HG03342 (cell line): ENCODE results near the gene USP13.
"Not testable (repeated sequence)": the region's sequence is repeated elsewhere in the genome, so short reads cannot be mapped to it uniquely, and the experiment has no call there.

Source experiments
- ATAC-seq: cut with Tn5 transposase; IDR thresholded peaks from one replicate; pipeline ENCODE4 v1.9.1; 2021; ENCODE audit warnings: mild to moderate bottlenecking, moderate library complexity; ENCODE audit not compliant: unreplicated experiment

USP13 gene

DNA sequence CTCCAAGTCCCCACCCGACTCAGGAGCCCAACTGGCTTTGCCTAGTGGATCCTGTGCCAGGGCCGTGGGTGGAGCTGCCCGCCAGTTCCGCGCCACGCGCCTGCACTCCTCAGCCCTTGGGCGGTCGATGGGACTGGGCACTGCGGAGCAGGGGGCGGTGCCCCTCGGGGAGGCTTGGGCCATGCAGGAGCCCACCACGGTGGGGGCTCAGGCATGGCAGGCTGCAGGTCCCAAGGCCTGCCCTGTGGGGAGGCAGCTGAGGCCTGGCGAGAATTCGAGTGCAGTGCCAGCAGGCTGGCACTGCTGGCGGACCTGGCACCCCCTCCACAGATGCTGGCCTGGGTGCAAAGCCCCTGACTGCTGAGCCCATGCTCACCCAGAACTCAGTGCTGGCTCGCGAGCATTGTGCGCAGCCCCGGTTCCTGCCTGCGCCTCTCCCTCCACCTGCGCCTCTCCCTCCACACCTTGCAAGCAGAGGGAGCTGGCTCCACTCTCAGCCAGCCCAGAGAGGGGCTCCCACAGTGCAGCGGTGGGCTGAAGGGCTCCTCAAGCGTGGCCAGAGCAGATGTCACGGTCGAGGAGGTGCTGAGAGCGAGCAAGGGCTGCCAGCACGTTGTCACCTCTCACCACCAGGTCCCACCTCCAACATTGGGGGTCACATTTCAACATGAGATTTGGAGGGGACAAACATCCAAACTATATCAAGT is 122.7 kb downstream of the USP13 start:
- ATAC-seq = no peak

DNA sequence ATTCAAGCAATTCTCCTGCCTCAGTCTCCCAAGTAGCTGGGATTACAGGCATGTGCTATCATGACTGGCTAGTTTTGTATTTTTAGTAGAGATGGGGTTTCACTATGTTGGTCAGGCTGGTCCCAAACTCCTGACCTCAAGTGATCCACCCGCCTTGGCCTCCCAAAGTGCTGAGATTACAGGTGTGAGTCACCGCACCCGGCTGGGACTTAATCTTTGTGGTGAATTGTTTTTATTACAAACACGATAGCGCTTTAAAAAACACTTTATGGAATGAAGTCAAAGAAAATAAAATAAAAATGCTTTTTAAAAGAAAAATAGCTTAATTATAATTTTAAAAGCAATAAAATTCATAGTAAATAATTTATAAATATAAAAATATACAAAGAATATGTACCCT is 130.0 kb downstream of the USP13 start:
- ATAC-seq = not testable (repeated sequence)

DNA sequence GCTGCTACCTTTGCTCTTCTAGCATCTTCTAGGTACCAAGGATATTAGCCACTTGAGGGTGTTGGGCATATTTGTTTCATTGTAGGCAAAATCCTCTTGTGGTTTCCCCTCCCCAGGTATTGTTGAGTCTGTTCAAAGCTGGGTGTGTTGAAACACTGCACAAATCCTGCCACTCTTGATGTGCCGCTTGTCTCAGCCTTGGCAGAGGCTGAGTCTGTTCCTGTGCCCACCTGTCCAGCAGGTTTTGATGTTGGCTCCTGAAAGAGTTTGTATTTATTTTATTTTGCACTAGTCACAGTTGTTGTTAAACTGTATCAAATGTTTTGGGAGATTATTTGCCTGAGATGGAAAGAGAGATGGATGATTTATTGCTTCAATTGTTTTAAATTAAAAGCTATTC is 136.2 kb downstream of the USP13 start:
- no peak for ATAC-seq

DNA sequence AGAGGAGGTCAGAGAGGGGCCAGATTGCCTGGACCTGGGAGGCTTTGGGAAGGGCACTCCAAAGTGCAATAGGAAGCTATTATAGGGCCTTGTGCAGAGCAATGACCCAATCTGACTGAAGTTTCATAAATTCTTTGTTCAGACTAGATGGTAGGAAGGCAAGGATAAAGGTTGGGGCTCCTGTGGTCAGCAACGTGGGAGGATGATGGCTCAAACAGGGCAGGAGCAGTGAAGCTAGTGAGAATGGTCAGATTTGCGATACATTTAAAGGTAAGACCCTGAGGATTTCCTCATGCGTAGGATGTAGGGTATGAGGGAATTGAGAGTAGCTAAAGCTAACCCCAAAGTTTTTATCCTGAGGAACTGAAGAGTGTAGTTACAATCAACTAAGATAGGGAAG is 139.0 kb downstream of the USP13 start:
- no peak for ATAC-seq

- ATAC-seq = no peak
Measured at GRCh38 chr3:179794355-179794754, 141.5 kb downstream of the USP13 start.

DNA sequence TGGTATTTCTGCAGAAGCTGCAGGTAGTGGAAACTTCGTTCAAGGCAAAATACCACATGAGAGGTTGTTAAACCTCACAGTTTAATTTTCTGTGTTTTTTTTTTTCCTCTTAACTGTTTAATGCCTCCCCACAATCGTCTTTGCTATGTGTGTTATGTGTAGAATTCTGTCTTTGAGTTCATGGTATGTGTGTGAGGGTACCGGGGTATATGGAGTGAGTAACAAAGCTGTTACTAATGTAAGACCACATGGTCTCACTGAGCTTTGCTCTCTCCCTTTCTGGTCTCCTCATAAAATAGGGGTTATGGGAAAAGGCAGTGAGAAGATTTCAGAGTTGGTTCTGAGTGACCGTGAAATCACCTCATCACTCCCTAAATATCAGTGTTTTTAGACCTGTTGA is 143.6 kb downstream of the USP13 start:
- no peak for ATAC-seq

- no peak for ATAC-seq
Measured at GRCh38 chr3:179797192-179797591, 144.4 kb downstream of the USP13 start.

GRCh38 chr3:179801263-179801662 is 148.4 kb downstream of the USP13 start:
- no peak for ATAC-seq

DNA sequence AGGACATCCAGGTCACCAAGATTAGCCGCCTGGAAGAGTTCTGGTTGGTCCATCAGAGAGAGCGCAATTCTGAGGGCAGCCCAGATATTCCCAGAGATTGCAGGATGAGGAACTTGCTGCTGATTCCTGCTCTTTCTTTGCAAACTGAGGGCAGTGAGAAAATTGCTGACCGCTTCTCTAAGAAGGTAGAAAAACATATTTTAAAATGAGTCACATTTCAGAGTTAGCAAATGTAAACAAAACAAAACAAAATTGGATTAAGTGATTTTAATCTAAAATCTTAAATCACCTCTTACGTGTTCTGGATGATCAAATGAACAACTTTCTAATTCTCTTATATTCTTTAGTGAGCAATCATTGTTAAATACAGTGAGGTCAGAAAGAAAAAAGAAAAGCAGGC is 149.0 kb downstream of the USP13 start:
- ATAC-seq = no peak

- no peak for ATAC-seq
Measured at GRCh38 chr3:179806177-179806576, 153.3 kb downstream of the USP13 start.

DNA sequence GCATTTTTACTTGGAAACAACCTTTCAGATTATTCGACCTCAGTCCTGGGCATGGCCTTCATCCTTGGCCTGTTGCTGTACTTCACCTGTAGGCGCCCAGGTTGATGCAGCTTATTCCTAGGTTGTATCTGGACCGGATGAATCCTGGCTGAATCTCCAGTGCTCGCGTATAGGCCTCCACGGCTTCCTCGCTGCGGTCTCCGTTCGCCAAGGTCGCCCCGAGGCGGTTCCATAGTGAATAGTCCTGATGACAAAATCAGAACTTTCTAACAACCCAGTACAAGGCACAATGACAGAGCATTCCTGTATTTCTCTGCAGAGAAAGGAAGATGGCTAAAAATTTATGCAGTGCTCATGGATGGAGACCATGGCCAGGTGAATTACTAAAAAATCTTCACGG is 154.7 kb downstream of the USP13 start:
- no peak for ATAC-seq

- no peak for ATAC-seq
Measured at GRCh38 chr3:179809639-179810038, 156.8 kb downstream of the USP13 start.

GRCh38 chr3:179811321-179812095 is 158.7 kb downstream of the USP13 start:
- ATAC-seq = peak; percentile 93

DNA sequence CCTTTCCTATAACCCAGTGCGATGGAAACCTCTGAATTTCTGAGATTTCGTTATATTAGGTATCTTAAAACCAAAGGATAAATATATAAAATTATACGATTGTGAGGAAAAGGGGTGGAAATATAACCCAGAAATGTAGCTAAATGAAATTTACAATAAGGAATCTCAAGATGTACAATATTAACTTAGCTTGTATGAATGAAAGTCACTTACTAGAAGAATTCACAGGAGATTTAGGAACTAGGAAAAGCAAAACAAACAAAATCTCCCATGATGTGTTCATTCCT is 159.2 kb downstream of the USP13 start:
- ATAC-seq = no peak

DNA sequence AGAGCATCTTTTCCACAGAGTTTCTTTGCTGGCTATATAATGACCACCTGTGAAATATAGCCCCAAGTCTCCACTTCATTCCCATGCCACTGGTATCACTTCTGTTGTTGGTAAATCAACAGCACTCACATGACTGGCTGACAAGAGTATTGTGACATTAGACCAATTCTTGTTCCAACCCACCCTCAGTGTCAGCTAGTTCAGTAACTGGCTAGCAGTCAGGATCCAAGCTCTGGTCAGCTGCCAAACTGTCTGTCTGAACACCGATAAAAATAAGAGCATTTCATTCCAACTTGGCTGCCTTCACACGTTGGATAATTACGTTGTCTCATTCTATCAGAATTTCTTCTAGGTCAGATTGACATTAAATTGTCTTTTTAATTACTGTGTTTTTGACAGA is 166.5 kb downstream of the USP13 start:
- ATAC-seq = no peak

GRCh38 chr3:179822296-179822695 is 169.5 kb downstream of the USP13 start:
- ATAC-seq = no peak

- ATAC-seq = no peak
Measured at GRCh38 chr3:179825527-179826246, 172.8 kb downstream of the USP13 start.

GRCh38 chr3:179826247-179826637 is 173.4 kb downstream of the USP13 start:
- no peak for ATAC-seq

GRCh38 chr3:179828738-179829137 is 175.9 kb downstream of the USP13 start:
- no peak for ATAC-seq

DNA sequence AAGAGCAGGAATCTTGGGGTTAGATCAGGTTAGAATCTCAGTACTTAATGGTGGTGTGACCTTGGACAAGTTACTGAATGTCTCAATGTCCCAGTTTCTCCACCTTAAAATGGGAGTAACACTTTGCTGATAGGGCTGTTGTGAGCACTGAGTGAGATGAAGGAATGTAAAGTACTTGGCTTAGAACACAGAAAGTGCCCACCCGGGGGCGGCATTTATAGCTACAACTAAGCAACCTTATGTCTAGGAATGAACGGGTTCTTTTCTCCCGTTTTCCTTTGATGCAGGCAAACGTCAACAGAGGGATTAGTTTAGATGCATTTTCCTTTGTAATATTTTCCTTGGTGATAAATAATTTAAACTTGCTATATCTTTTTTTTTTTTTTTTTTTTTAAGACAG is 176.6 kb downstream of the USP13 start:
- no peak for ATAC-seq

- ATAC-seq = no peak
Measured at GRCh38 chr3:179832333-179832854, 179.6 kb downstream of the USP13 start.

DNA sequence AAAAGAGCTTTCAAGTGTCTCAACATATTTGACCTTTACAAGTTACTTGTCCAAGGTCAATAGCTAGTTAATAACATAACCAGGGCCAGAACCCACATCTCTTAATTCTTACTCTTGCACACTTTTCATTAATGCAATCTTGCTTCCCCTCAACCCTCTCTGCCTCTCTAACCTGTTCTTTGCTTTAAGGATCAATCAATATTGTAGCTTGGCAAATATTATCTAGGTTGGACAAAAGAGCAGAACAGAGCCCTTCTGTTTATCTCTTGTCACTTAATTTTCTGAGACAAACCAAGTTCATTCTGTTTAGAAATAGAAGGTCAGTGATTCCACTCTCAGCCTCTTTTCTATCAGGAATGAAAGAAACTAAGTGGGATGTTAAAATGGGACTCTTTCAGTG is 180.5 kb downstream of the USP13 start:
- ATAC-seq = no peak
